MG63 (cell line): ENCODE results near the gene SKI. TPM values are rescaled to one million over a fixed set of nuclear protein-coding genes. Genes with fewer than 3 reads are reported as not detected.
"Not testable (repeated sequence)": the region's sequence is repeated elsewhere in the genome, so short reads cannot be mapped to it uniquely, and the experiment has no call there.

Source experiments
- DNase-seq: peaks from one replicate; pipeline ENCODE4 v3.0.0-alpha.2; 2020
- H3K27me3 ChIP-seq: fragments of 250-450 bp; sonication (Bioruptor Pico); 2 replicates; pipeline ENCODE4 v1.5.1; 2020; ENCODE audit warnings: mild to moderate bottlenecking, moderate library complexity
- H3K36me3 ChIP-seq: fragments of 250-450 bp; sonication (Bioruptor Pico); 2 replicates; pipeline ENCODE4 v1.5.1; 2020; ENCODE audit warnings: mild to moderate bottlenecking, moderate library complexity
- H3K4me3 ChIP-seq: fragments of 250-450 bp; sonication (Bioruptor Pico); 2 replicates; pipeline ENCODE4 v1.5.1; 2020; ENCODE audit warnings: mild to moderate bottlenecking, moderate library complexity
- H3K9me3 ChIP-seq: fragments of 250-450 bp; sonication (Bioruptor Pico); 2 replicates; pipeline ENCODE4 v1.5.1; 2020; ENCODE audit warnings: mild to moderate bottlenecking, moderate library complexity
- total RNA-seq: library from RNA; depleted of rRNA; stranded (reverse); fragments of >200 nt; shearing (Covaris generic); gene quantifications from 2 replicates; pipeline ENCODE4 v1.2.3, GENCODE V29; 2014; ENCODE audit warnings: low replicate concordance

The SKI gene
- total RNA-seq, 1 experiment from 2014 or later: 9.2 TPM

DNA sequence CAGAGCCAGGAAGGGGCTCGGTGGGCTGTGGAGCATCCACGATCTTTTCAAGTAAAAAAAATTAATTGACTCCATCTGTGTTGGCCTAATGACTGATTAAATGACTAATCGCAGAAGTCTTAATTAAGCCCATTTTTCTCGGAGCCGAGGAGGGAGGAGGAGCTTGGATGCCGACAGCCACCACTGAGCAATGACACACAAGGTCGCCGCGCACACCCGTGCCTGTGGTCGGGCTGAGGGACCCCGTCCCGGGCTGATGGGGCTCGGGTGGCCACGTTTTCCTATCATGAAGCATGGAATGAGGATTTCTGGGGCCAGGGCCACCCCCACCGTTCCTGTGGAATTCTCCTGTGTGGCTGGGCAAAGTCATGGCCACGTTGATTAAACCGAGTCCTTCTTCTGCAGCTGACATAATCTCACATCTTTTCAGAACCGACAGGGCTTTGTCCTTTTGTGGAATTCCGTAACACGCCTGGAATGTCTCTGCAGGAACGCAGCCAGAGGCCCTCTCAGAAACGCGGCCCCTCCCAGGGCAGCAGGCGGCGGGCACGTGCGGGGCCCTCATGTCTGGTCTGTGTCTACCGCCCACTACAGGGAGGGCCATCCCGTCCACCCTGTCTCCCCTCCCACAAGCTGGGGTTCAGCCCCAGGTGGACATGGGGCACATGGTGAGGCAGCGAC, 102.5 kb downstream of the SKI start:
- H3K9me3 ChIP-seq: no peaks in the 10 kb centered on the region
- H3K4me3 ChIP-seq: no peak overlapping the region
- no peak for DNase-seq
- H3K36me3 ChIP-seq: no peaks in the 10 kb centered on the region
- H3K27me3 ChIP-seq: no peaks in the 10 kb centered on the region

- Histone ChIP-seq H3K9me3 (no peaks in the 10 kb centered on the region), H3K36me3 (no peaks in the 10 kb centered on the region), H3K27me3 (no peaks in the 10 kb centered on the region), H3K4me3 (no peak overlapping the region)
- DNase-seq: no peak
Observed at GRCh38 chr1:2331200-2331544, 103.1 kb downstream of the SKI start.

- not testable (repeated sequence) for H3K36me3 ChIP-seq, H3K9me3 ChIP-seq, H3K27me3 ChIP-seq, H3K4me3 ChIP-seq, DNase-seq
Observed at GRCh38 chr1:2331580-2331979, 103.5 kb downstream of the SKI start.

- H3K9me3 ChIP-seq: no peaks in the 10 kb centered on the region
- no peak overlapping the region for H3K4me3 ChIP-seq
- no peak for DNase-seq
Observed at GRCh38 chr1:2334366-2334765, 106.2 kb downstream of the SKI start.

DNA sequence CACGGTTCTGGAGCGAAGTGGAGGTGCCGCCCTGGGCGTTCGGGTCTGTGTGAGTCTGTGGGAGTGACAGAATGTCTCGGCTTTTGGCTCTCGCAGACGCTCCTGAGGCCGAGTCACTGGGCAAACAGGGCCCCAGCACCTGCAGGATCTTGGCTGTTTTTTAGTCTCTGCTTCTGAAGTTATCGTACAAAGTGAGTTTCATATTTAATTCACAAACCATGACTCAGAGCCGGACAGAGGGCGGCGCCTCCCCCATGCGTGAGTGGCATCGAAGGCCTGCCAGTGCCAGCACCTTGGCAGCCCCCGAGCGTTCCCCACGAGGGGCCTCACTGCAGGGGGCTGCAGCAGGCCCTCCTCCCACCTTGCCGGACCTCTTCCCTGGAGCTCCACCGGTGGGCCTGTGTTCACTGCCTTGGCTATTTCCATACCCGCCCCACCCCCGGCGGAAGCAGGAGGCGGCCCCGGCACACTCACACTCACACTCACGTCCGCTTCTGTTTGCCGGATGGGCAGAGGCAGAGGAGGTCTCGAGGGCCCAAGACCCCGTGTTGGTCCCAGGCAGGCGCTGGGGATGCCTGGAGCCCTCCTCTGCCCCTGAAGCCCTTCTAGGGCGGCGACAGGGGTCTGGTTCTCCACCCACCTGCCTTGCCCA, 106.9 kb downstream of the SKI start:
- no peaks in the 10 kb centered on the region for H3K9me3 ChIP-seq
- DNase-seq: no peak
- no peaks in the 10 kb centered on the region for H3K27me3 ChIP-seq
- H3K36me3 ChIP-seq: no peaks in the 10 kb centered on the region
- H3K4me3 ChIP-seq: no peak overlapping the region

More at GRCh38 chr1:2334366-2334765, 106.2 kb downstream of the SKI start:
- Histone ChIP-seq H3K36me3 (no peaks in the 10 kb centered on the region), H3K27me3 (no peaks in the 10 kb centered on the region)

DNA sequence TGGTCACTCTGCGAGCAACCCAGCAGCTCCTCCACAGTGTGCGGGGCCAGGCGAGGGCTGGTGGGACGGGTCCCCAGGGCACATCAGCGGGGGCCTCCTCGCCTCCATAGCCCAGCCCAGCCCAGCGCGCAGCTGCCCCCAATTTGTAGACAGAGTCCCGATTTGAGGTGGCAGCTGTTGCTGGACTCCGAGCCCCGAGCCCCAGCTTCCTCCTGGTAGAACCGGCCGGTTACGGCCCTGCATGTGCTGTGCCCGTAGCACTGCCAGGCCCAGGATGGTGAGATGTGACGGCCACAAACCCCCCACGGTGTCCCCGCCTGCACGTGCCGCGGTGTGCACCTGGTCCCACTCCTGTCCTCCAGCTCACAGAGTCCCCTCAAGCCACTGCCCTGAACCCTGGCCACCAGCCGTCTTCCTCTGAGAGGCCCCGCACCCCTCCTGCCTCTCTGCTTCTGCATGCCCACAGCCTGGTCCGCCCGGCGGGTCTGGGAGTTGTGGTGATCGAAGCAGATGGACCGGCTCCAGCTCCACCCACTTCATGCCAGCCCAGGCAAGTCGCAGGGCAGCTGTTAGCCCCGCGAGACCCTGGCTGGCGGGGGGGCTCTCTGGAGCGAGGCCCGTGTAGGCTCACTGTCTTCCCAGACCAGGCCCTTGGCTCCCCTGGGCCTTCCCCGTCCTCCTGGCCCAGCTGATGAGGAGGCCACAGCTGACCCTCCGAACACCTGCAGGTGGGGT, 107.8 kb downstream of the SKI start:
- Histone ChIP-seq H3K36me3 (no peaks in the 10 kb centered on the region), H3K4me3 (no peak overlapping the region), H3K27me3 (no peaks in the 10 kb centered on the region), H3K9me3 (no peaks in the 10 kb centered on the region)
- DNase-seq: no peak

DNA sequence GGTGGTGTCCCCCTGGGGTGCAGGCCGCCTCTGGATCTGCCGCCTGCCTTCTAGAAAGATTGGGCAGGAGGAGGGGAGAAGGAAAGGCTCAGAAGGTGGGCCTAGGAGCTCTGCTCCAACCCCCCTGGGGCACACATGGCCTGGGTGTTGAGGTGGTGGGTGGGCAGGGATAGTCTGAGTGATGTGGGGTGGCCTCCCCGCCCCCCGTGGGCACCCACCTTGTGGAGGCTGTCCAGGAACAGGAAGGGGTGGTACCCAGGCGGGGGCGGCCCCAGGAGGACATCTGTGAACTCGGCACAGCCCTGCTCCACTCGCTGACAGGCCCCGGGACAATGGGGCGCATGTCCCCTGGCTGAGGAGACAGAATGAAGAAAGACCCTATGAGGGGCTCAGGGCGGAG, 108.4 kb downstream of the SKI start:
- Histone ChIP-seq H3K27me3 (no peaks in the 10 kb centered on the region), H3K36me3 (no peaks in the 10 kb centered on the region), H3K9me3 (no peaks in the 10 kb centered on the region), H3K4me3 (no peak overlapping the region)
- no peak for DNase-seq

- H3K4me3 ChIP-seq: no peak overlapping the region
- H3K27me3 ChIP-seq: no peaks in the 10 kb centered on the region
- DNase-seq: no peak
- H3K36me3 ChIP-seq: no peaks in the 10 kb centered on the region
- no peaks in the 10 kb centered on the region for H3K9me3 ChIP-seq
Observed at GRCh38 chr1:2337081-2337480, 109.0 kb downstream of the SKI start.

GRCh38 chr1:2337501-2337900, 109.4 kb downstream of the SKI start:
- Histone ChIP-seq H3K27me3 (no peaks in the 10 kb centered on the region), H3K36me3 (no peaks in the 10 kb centered on the region), H3K4me3 (no peak overlapping the region), H3K9me3 (no peaks in the 10 kb centered on the region)
- DNase-seq: no peak

GRCh38 chr1:2339206-2340085, 111.3 kb downstream of the SKI start:
- no peaks in the 10 kb centered on the region for H3K36me3 ChIP-seq
- H3K27me3 ChIP-seq: no peaks in the 10 kb centered on the region
- no peaks in the 10 kb centered on the region for H3K9me3 ChIP-seq
- H3K4me3 ChIP-seq: no peak overlapping the region
- DNase-seq: no peak

GRCh38 chr1:2340086-2340917, 112.2 kb downstream of the SKI start:
- Histone ChIP-seq H3K4me3 (no peak overlapping the region), H3K27me3 (no peaks in the 10 kb centered on the region), H3K36me3 (no peaks in the 10 kb centered on the region), H3K9me3 (no peaks in the 10 kb centered on the region)
- no peak for DNase-seq

DNA sequence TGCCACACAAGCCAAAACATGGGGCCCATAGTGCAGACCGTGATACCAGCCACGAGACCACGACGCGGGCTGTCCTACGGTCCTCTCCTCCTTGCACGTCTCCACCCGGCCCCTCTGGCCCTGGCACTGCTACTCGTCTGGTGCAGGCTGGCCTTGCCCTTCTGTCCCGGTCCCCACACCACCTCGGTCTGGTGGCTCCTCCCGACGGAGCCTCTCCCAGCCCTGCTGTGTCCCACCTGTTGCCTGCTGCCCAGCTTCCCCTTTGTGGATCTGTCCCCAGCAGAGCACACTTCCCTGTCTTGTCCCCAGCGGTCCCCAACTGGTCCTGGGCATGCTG, 112.8 kb downstream of the SKI start:
- H3K9me3 ChIP-seq: no peaks in the 10 kb centered on the region
- no peaks in the 10 kb centered on the region for H3K36me3 ChIP-seq
- no peak for DNase-seq
- no peaks in the 10 kb centered on the region for H3K27me3 ChIP-seq
- H3K4me3 ChIP-seq: no peak overlapping the region

- Histone ChIP-seq H3K4me3 (no peak overlapping the region), H3K36me3 (no peaks in the 10 kb centered on the region), H3K27me3 (no peaks in the 10 kb centered on the region), H3K9me3 (no peaks in the 10 kb centered on the region)
- no peak for DNase-seq
Observed at GRCh38 chr1:2341706-2342383, 113.7 kb downstream of the SKI start.

- Histone ChIP-seq H3K4me3 (no peak overlapping the region), H3K27me3 (no peaks in the 10 kb centered on the region), H3K9me3 (no peaks in the 10 kb centered on the region), H3K36me3 (no peaks in the 10 kb centered on the region)
- no peak for DNase-seq
Observed at GRCh38 chr1:2342384-2343022, 114.4 kb downstream of the SKI start.
